Activated naive CD8-positive, alpha-beta T cell treated with anti-CD3 and anti-CD28 coated beads, Interleukin-2, amount 50 U/mL, for 16 hours (primary cell): ENCODE results near the gene USP12.

Experiments
- DNase-seq: peaks from one replicate; pipeline ENCODE4 v3.0.0-alpha.2; 2020; ENCODE audit warnings: low read depth, low spot score

The USP12 gene

GRCh38 chr13:27036236-27036981 is 135.2 kb downstream of the USP12 start:
- DNase-seq = no peak

DNA sequence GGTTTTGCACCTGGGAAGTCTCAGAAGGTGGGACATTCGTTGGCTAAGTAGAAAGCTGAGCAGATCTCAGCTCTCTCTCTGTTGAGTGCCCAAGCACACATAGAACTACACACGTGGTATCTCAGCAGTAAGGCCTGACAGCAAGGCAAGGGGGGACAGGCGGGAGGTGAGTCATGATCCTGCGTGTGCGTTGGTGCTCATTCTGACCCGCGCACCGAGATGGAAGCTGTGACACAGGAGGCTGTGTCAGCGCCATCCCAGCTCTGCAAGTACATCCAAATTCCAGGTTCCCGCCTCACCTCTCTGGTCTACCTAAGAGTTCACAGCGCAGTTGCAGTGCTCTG is 135.7 kb downstream of the USP12 start:
- DNase-seq = no peak

GRCh38 chr13:27034678-27035111 is 136.9 kb downstream of the USP12 start:
- no peak for DNase-seq

DNA sequence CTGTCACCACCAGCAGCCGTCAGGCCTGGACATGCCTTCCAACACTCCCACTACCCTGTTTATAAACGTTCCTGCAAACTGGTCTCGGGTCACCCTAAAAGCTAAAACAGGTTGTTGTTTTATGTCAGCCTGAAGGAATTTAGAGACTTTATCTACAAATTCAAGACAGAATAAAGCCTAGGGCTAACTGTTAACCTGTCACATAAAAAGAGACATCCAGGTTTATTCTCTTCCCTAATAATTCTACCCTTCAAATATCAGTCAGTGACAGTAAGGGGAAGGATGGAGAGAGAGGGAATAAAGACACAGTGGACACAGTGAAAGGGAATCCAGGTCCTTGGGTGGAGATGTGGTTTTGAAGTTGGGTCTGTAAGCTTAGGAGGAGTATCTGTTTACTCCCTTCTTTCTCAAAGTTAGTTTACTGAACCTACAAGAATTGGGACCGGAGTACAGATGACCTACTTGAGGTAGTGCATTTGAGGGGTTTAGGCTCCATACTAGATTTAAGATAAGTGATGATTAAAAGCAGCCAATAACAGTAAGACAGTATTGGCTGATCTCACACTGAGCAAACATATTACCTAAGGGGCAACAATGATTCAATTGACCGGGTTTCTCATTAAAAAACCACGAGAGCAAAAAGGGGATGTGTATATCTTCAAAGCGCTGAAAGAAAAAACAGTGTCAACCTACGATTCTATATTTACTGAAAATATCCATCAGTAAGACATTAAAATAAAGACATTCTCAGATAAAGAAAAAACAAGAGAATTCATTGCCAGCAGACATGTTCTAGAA is 142.7 kb downstream of the USP12 start:
- DNase-seq = no peak

DNA sequence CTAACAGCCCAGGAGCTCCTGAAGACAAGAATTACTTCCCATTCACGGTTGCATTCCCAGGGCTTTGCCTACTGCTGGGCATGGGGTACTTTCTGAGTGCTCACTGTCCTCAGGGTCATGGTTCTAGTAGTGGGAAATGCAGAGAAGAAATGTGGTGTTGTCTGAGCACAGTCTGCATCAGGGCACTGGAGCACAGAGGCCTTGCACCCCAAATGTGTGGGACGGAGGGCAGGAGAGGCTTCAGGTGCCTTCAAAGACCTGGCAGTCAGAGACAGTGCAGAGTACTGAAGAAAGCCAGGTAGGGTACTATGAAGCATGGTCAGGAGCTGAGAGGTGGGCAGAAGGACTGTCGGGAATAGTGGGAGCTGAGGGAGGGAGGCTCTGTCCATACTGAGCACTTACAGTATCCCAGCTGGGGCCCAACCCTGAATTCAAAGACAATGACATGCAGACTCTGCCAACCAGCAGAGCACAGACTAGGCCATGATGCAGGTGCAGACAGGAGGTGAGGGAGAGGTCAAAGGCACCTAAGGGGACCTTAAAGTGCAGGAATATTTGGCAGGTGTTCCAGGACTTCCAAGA is 144.4 kb downstream of the USP12 start:
- DNase-seq = no peak

GRCh38 chr13:27026396-27026795 is 145.2 kb downstream of the USP12 start:
- no peak for DNase-seq

GRCh38 chr13:27024776-27025492 is 146.7 kb downstream of the USP12 start:
- no peak for DNase-seq

DNA sequence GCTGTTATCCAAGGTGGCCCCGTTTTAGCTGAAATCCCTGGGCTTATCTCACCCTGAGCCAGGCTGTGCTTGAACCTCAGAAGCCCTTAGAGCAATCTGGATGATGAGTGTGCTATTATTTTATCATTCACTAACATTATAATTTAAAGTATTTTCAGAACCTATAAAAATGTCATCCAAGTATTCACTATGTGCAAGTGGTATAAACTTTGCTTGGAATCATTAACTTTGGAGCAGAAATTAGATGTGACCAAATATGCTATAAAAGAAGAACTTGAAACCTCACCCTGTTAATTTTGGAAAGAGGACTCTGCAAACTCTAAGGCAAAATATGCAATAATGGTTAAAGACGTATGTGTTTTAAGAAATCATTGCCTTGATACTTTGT is 147.5 kb downstream of the USP12 start:
- no peak for DNase-seq

- no peak for DNase-seq
Observed at GRCh38 chr13:27023385-27024073, 148.1 kb downstream of the USP12 start.

GRCh38 chr13:27022571-27023311 is 148.9 kb downstream of the USP12 start:
- no peak for DNase-seq

GRCh38 chr13:27020415-27020814 is 151.2 kb downstream of the USP12 start:
- DNase-seq = no peak

GRCh38 chr13:27018882-27019281 is 152.7 kb downstream of the USP12 start:
- no peak for DNase-seq

- no peak for DNase-seq
Observed at GRCh38 chr13:27018344-27018861, 153.2 kb downstream of the USP12 start.

- no peak for DNase-seq
Observed at GRCh38 chr13:27016875-27017274, 154.7 kb downstream of the USP12 start.
